HepG2 (cell line): Measurements from ENCODE around the gene CDO1.

Experiments
- AKNA ChIP-seq: sonication (generic); formaldehyde crosslinking; IDR thresholded peaks from 2 replicates; pipeline ENCODE4 v1.4.0; 2020; ENCODE audit warnings: missing genetic modification reagents, borderline replicate concordance
- BRF2 ChIP-seq: sonication (generic); formaldehyde crosslinking; IDR thresholded peaks from 2 replicates; pipeline ENCODE4 v1.8.1; 2022; ENCODE audit warnings: mild to moderate bottlenecking, missing genetic modification reagents
- CTCF ChIP-seq: sonication (generic); formaldehyde crosslinking; IDR thresholded peaks from 2 replicates; pipeline ENCODE4 v1.5.0; 2020; ENCODE audit warnings: mild to moderate bottlenecking, missing genetic modification reagents, moderate library complexity
- ELF1 ChIP-seq: sonication (generic); formaldehyde crosslinking; IDR thresholded peaks from 2 replicates; pipeline ENCODE4 v1.4.0; 2020; ENCODE audit warnings: missing genetic modification reagents
- MAFG ChIP-seq: sonication (generic); formaldehyde crosslinking; IDR thresholded peaks from 2 replicates; pipeline ENCODE4 v1.5.1; 2020; ENCODE audit warnings: mild to moderate bottlenecking, missing genetic modification reagents
- ZNF354B ChIP-seq: sonication (generic); formaldehyde crosslinking; IDR thresholded peaks from 2 replicates; pipeline ENCODE4 v1.8.0; 2022; ENCODE audit warnings: mild to moderate bottlenecking, missing genetic modification reagents
- ZSCAN30 ChIP-seq: sonication (generic); formaldehyde crosslinking; IDR thresholded peaks from 2 replicates; pipeline ENCODE4 v1.5.0; 2020; ENCODE audit warnings: mild to moderate bottlenecking, missing genetic modification reagents
- ZZZ3 ChIP-seq: sonication (generic); formaldehyde crosslinking; IDR thresholded peaks from 2 replicates; pipeline ENCODE4 v1.4.0; 2020; ENCODE audit warnings: missing genetic modification reagents, mild to moderate bottlenecking, borderline replicate concordance

GRCh38 chr5:115774684-115775083 is 41.8 kb downstream of the CDO1 start:
- TF ChIP-seq BRF2 (CRISPR knock-in tag) (no peak), MAFG (CRISPR knock-in tag) (no peak), ELF1 (CRISPR knock-in tag) (no peak), ZSCAN30 (CRISPR knock-in tag) (no peak), AKNA (no peak), ZNF354B (CRISPR knock-in tag) (no peak), CTCF (CRISPR knock-in tag) (no peak), ZZZ3 (CRISPR knock-in tag) (no peak)
